ENCODE data around the gene ACSL3.

DNA sequence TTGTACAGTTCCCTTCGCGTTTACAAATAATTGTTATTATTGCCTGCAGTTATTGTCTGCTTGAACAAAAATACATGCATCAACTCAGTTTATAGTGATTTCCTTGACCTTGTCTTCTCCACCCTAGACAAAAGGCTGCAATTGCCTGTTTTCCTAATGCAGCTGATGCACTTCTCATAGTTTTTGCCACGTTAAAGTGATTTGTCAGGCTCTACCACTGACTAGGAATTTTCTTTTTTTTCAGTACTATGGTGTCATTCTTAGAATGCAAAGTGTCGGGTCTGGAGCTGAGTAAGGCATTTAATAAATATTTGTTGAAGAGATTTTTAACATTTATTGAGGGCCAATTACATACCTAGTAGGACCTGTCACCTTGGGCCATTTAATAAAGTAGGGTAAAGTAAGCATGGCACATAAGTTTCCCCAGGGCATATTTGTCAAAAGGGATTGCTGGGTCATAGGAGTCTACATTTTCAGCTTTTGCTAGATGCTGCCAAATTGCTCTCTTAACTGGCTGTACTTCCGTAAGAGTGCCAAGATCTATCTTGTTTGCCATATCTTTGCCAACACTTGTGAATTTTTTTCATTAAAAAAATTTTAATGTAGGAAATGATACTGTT is 24.1 kb downstream of the ACSL3 start:
- TF ChIP-seq, protein P1, sequence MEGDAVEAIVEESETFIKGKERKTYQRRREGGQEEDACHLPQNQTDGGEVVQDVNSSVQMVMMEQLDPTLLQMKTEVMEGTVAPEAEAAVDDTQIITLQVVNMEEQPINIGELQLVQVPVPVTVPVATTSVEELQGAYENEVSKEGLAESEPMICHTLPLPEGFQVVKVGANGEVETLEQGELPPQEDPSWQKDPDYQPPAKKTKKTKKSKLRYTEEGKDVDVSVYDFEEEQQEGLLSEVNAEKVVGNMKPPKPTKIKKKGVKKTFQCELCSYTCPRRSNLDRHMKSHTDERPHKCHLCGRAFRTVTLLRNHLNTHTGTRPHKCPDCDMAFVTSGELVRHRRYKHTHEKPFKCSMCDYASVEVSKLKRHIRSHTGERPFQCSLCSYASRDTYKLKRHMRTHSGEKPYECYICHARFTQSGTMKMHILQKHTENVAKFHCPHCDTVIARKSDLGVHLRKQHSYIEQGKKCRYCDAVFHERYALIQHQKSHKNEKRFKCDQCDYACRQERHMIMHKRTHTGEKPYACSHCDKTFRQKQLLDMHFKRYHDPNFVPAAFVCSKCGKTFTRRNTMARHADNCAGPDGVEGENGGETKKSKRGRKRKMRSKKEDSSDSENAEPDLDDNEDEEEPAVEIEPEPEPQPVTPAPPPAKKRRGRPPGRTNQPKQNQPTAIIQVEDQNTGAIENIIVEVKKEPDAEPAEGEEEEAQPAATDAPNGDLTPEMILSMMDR (IDR thresholded peaks at IDR 0.05): no peak
- TF ChIP-seq POLR2A (IDR thresholded peaks at IDR 0.05): no peak

Data from testis (tissue), 2 donors.